GM12892 (cell line): Measurements from ENCODE around the gene SOST.

ENCODE experiments used
- DNase-seq: peaks from one replicate; pipeline ENCODE4 v3.0.0; 2011; ENCODE audit not compliant: insufficient read length
- FAIRE-seq: peaks from 2 replicates; lab custom pipeline; 2011; peaks lifted over from hg19 to GRCh38; lab: Jason Lieb, UNC
- POLR2A ChIP-seq: IDR thresholded peaks from 2 replicates; pipeline ENCODE4 v1.6.1; 2011; ENCODE audit warnings: low read depth, low read length, control low read depth
- POLR2AphosphoS5 ChIP-seq: IDR thresholded peaks from 2 replicates; pipeline ENCODE4 v1.6.1; 2011; ENCODE audit warnings: low read depth, low read length, control low read depth
- TAF1 ChIP-seq: IDR thresholded peaks from 2 replicates; pipeline ENCODE4 v1.6.1; 2011; ENCODE audit warnings: low read depth, mild to moderate bottlenecking, control low read depth, low read length, borderline replicate concordance

Gene SOST

DNA sequence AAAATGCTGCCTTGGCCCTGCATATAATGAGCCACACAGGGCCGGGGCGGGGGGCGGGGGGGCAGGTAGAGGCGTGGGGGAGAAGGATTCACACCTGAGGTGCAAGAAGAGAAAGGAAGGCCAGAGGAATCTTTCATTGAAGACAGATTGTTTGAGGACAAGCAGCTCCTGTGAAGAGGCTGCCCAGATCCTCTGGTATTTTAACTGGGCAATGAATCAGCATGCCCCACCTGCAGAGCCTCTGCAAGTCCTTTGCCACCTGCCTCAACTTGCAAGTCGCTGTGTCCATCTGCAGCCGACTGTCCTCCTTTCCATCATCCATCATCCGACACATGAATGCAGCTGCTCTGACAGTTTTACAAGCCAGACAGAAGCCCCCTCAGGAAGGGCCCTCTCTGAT, 1.2 kb upstream of the SOST start:
- TF ChIP-seq POLR2A, result no peak
- FAIRE-seq (no peak), DNase-seq (no peak)

DNA sequence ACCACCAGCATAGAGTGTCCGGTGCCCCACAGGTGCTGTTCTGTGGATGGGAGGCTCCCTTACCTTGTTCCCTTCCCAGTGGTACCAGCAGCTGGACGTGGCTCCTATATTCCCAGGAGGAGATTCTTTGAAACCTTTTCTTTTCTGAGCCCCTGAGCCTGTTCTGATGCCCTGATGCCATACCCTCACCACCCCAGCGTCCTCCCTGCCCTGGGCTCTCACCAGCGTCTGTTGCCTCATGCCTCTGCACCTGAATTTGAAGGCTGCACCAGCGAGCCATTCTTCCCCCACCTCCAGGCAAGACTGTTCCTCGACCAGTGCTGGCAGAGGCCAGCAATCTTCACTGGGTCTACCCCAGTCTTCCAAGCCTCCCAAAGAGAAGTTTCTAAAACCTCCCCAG, 505 bp downstream of the SOST start:
- no peak for DNase-seq
- no peak for TF ChIP-seq POLR2A
- no peak for TF ChIP-seq POLR2AphosphoS5
- no peak for TF ChIP-seq TAF1
- FAIRE-seq, result no peak

DNA sequence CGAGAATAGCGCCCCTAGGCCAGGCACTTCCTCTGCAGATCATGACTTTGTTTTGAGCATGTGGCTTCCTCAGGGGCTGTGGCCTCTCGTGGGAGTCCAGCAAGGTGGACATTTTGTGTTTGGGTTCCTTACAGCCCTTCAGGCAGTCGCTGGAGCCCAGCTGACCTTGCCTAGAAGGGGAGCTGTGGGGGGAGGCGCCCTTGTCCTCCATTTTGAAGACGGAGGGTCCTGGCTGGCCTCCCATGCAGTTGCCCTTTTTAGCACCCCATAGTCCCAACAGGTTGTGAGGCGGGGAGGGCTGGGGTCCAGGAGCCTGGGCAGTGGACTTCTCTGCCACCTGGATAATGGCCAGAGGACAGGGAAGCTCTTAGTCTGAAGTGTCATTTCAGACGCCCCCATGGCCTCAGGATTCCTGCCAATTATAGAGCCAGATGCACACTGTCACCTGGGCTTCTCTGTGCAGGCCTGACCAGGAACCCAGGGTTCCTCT, 1.4 kb downstream of the SOST start:
- TF ChIP-seq TAF1 (no peak), POLR2AphosphoS5 (no peak), POLR2A (no peak)
- FAIRE-seq, result no peak
- DNase-seq, result no peak

DNA sequence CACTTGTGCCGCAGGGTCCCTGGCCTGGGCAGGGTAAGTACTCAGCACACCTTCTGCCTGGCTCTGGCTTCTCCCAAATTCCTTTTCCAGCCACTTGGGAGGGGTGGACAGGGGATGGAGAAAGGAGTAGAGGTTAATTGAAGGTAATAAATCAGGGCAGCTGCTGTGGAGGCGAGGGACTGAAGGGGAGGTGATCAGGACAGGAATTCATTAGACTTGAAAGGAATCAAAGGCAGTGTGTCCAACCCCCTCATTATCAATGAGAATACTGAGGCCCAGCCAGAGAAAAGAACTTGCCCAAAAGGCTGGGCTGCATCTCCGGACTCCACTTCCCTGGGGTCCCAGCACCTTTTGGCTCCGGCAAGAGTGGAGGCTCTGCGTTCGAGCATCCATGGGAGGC, 2.4 kb downstream of the SOST start:
- no peak for TF ChIP-seq POLR2A
- TF ChIP-seq TAF1, result no peak
- TF ChIP-seq POLR2AphosphoS5, result no peak
- FAIRE-seq (no peak), DNase-seq (no peak)

DNA sequence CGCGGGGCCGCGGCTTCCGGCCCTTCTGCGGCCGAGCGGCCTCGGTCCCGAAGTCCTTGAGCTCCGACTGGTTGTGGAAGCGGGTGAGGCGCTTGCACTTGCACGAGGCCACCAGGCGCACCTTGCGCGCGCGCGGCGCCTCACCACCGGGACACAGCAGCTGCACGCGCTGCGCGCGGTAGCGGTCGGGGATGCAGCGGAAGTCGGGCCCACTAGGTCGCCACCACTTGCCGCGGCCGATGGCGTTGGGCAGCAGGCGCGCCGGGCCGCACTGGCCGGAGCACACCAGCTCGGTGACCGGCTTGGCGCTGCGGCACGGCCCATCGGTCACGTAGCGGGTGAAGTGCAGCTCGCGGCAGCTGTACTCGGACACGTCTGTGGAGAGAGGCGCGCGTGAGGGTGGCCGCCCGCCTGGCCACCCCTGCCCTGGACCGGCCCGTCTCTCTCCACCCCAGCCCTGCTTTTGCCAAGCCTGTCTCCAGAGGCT, 3.2 kb downstream of the SOST start:
- DNase-seq, result no peak
- TF ChIP-seq POLR2A, result no peak
- no peak for TF ChIP-seq POLR2AphosphoS5
- TF ChIP-seq TAF1, result no peak
- FAIRE-seq, result no peak

DNA sequence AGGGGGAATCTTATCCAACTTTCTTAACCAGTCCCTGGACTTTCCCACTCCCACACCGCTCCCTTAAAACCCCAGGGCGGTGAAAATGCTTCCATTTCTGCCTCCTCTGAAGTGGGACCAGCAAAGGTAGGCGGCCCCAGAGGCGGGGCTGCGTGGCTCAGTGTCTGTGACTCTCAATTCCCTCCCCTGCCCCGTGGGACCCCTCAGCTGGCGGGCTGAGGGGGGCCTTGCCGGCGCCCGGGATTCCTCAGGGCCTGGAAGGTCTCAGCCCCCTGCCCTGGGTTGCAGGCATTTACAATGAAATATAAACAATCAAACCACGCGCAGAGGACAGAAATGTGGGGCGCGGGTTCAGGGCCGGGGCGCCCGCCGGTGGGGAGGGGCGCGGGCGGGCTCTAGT, 3.6 kb downstream of the SOST start:
- FAIRE-seq, result no peak
- TF ChIP-seq POLR2A, result no peak
- no peak for TF ChIP-seq POLR2AphosphoS5
- TF ChIP-seq TAF1, result no peak
- DNase-seq, result no peak

DNA sequence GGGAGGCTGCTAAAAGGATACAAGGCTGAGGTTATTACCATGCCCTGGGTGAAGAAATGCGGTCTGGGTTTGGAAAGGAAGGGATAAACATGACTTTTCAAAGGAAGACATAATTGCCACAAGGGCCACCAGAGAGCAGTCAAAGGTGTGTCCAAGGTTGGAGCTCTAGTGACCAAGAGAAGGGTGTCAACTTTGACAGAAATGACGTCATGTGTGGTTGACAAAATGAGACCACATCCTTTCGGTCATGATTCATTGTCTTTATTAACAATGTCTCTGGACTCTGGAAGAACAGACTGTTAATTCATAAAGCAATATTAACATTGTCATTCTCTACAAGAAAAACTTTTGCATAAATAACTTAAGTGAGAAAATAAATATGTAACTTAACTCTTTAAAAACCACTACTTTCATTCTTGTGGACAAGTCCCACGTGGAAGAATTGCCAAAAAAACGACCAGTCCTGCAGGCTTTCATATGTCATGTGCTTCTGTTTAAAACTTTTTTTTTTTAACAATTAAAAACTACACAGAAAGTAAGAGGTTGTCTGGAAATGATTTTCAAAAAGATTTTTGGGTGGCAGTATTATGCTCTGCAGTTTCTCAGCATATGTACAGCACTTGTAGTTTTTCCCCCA, 5.0 kb downstream of the SOST start:
- FAIRE-seq (no peak), DNase-seq (no peak)
- TF ChIP-seq TAF1 (no peak), POLR2A (no peak), POLR2AphosphoS5 (no peak)

DNA sequence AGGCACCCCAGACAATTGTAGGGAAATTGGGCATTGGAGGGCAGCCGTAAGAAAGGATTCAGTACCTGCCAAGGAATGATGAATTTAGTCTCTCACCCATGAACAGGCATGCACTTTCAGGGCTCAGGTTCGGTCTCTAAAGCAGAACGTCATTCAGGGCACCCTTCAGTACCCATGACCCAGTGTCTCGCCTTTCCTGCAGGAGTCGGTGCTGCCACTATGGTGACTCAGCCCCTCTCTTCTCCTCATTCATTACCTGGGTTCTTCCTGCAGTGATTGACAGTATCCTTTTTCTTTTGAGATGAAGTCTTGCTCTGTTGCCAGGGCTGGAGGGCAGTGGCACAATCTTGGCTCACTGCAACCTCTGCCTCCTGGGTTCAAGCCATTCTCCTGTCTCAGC, 8.4 kb downstream of the SOST start:
- TF ChIP-seq POLR2A (no peak), TAF1 (no peak), POLR2AphosphoS5 (no peak)
- FAIRE-seq, result no peak
- no peak for DNase-seq

DNA sequence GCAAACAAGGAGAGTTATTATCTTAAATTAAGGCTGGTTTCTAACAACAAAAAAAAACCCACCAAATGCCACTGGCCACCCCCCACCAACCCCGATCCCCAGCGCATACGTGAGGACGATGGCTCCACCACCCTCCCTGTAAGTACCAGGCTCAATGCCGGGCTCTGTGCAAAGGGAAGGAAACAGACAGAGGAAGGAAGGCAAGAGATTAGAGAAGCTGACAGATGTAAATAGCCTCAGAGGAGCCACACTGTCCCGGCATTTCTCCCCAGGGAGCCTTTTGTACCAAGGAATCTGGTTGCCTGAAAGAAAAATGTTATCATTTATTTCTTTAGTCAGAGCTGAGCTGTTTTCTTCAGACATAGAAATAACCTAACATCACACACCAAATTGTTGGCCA, 13.1 kb downstream of the SOST start:
- FAIRE-seq (no peak), DNase-seq (no peak)
- TF ChIP-seq TAF1 (no peak), POLR2AphosphoS5 (no peak), POLR2A (no peak)

DNA sequence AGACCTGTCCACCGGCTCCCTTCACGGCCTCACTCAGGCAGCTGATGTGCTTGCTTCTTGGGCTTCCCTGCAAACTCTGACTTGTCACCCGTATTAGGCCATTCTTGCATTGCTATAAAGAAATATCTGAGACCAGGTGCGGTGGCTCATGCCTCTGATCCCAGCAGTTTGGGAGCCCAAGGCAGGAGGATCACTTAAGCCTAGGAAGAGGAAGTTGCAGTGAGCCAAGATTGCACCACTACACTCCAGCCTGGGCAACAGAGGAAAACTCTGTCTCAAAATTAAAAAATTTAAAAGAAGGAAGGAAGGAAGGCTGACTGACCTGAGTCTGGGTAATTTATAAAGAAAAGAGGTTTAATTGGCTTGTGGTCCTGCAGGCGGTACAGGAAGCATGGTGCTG, 17.0 kb downstream of the SOST start:
- FAIRE-seq, result no peak
- no peak for DNase-seq
- TF ChIP-seq POLR2A (no peak), TAF1 (no peak), POLR2AphosphoS5 (no peak)

DNA sequence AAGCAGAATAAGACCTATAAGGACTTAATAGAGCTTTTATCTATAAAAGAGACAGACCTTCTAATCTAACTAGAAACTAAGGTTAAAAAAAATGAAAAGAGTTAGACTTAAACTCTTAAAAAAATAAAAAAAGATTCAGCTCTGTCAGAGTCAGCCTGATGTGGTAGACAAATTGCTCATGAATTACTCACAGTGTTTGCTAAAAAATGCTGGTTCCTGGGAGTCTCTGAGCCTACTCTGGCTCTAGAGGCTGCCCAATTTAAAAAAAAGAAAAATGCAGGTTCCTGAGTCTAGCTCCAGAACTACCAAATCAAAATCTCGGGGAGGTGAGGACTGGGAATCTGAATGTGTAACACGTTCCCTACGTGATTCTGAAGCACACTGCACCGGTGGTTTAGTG, 18.1 kb downstream of the SOST start:
- DNase-seq (no peak), FAIRE-seq (no peak)

DNA sequence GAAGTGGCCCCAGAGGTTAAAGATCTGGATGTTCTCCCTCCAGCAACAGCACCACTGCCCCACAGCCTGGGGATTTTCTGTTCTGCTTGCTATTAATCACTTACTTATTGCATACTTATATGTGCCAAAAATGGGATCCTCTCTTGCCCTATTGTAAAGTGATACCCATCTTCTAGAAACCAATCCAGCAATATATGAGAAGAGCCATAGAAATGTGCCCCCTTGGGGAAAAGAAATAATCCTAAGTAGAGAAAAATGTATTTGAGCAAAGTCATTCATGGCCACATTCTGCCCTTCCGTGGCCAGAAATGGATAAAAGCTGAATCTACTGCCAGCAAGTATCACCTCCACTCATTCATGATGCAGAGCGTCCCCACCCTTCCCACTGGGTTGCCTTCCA, 20.9 kb downstream of the SOST start:
- TF ChIP-seq POLR2A, result no peak
- TF ChIP-seq POLR2AphosphoS5, result no peak
- TF ChIP-seq TAF1, result no peak
- no peak for FAIRE-seq
- no peak for DNase-seq

More for the DNA sequence above, 18.1 kb downstream of the SOST start:
- TF ChIP-seq POLR2A (no peak), POLR2AphosphoS5 (no peak), TAF1 (no peak)

DNA sequence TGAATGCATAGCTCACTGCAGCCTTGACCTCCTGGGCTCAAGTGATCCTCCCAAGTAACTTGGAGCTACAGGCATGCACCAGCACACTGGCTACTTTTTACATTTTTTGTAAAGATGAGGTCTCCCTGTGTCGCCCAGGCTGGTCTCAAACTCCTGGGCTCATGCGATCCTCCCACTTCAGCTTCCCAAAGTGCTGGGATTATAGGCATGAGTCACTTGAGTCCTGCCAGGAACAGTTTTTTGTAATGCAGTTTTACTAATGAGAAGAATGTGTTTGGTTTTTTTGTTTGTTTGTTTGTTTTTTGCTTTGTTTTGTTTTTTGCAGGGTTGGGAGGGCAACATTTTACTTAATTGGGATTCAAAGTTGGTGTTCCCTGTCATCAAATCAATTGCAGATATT, 22.2 kb downstream of the SOST start:
- DNase-seq (no peak), FAIRE-seq (no peak)
- TF ChIP-seq TAF1 (no peak), POLR2A (no peak), POLR2AphosphoS5 (no peak)
